Measurements from ENCODE around the gene E2F4. TPM values are rescaled to one million over a fixed set of nuclear protein-coding genes. Genes with fewer than 3 reads are reported as not detected.
A peak's percentile ranks its signal among the peaks of the same experiment; 100 is the strongest.

Gene E2F4
- total and polyA plus RNA-seq, 2 of the 13 experiments (the other 11 are each of a cell fraction or from before 2014, with no cell fraction given): 84.8 to 91.2 TPM

GRCh38 chr16:67247192-67248072 is 55.5 kb downstream of the E2F4 start, which contains the start of gene FHOD1 (continued):
- TF ChIP-seq ZNF207 (IDR thresholded peaks at IDR 0.05; ENCODE audit: borderline replicate concordance): no peak
- TF ChIP-seq HIVEP1 (CRISPR knock-in tag; IDR thresholded peaks at IDR 0.05): peak; percentile 61; the same call in 1 of the 2 replicates
- TF ChIP-seq BHLHE40 (IDR thresholded peaks at IDR 0.05; ENCODE audit: low read length): 0 out of 2 replicates have a peak, but pooled peaks have one; percentile 2
- 0 out of 2 replicates have a peak, but pooled peaks have one; percentile 73 for TF ChIP-seq SRY (CRISPR knock-in tag; IDR thresholded peaks at IDR 0.05)
- no peak for TF ChIP-seq TEF (CRISPR knock-in tag; IDR thresholded peaks at IDR 0.05)
- no peak for TF ChIP-seq TBL1XR1 (IDR thresholded peaks at IDR 0.05; ENCODE audit: borderline replicate concordance, low read length, partially characterized antibody)
- no peak for TF ChIP-seq PLSCR1 (CRISPR knock-in tag; IDR thresholded peaks at IDR 0.05; ENCODE audit: borderline replicate concordance)
- no peak for TF ChIP-seq FLYWCH1 (CRISPR knock-in tag; IDR thresholded peaks at IDR 0.05)
- no peak for TF ChIP-seq ZNF496 (CRISPR knock-in tag; IDR thresholded peaks at IDR 0.05; ENCODE audit: insufficient replicate concordance)
- no peak for TF ChIP-seq PRDM15 (CRISPR knock-in tag; IDR thresholded peaks at IDR 0.05)
- TF ChIP-seq NR0B2 (CRISPR knock-in tag; IDR thresholded peaks at IDR 0.05): no peak; the same call in 1 of the 2 replicates
- no peak for TF ChIP-seq ZNF326 (CRISPR knock-in tag; IDR thresholded peaks at IDR 0.05; ENCODE audit: borderline replicate concordance)
- no peak for TF ChIP-seq SATB2 (CRISPR knock-in tag; IDR thresholded peaks at IDR 0.05)
- peak; percentile 21 to 48; a peak in 2 of 4 replicates for TF ChIP-seq HMGXB4 (CRISPR knock-in tag; IDR thresholded peaks at IDR 0.05; ENCODE audit: borderline replicate concordance in 1 of 2, low read depth in 1 of 2)
- 0 out of 2 replicates have a peak, but pooled peaks have one; percentile 8 for TF ChIP-seq ARNTL (CRISPR knock-in tag; IDR thresholded peaks at IDR 0.05)
- no peak for TF ChIP-seq CREB1 (IDR thresholded peaks at IDR 0.05)
- TF ChIP-seq CREB1 (CRISPR knock-in tag; IDR thresholded peaks at IDR 0.05): no peak
